HAP-1 (cell line): ENCODE data around the gene COL23A1.

Experiments used
- DNase-seq, 2 experiments: peaks; one replicate each; pipeline ENCODE4 v3.0.0-alpha.2; 2016 to 2020; ENCODE audit warnings: low spot score in 2 of 2
- H3K27me3 ChIP-seq: fragments of 250-450 bp; sonication (Bioruptor Pico); 2 replicates; pipeline ENCODE4 v1.5.1; 2020; ENCODE audit warnings: low read depth, mild to moderate bottlenecking, moderate library complexity
- H3K36me3 ChIP-seq: fragments of 250-450 bp; sonication (Bioruptor Pico); replicated peaks from 2 replicates; pipeline ENCODE4 v1.5.1; 2020; ENCODE audit warnings: mild to moderate bottlenecking
- H3K4me1 ChIP-seq: fragments of 250-450 bp; sonication (Bioruptor Pico); 2 replicates; pipeline ENCODE4 v1.5.1; 2020; ENCODE audit warnings: mild to moderate bottlenecking
- H3K4me3 ChIP-seq: fragments of 250-450 bp; sonication (Bioruptor Pico); 2 replicates; pipeline ENCODE4 v1.5.1; 2020; ENCODE audit warnings: mild to moderate bottlenecking, moderate library complexity
- H3K9me3 ChIP-seq: fragments of 250-450 bp; sonication (Bioruptor Pico); 2 replicates; pipeline ENCODE4 v1.5.1; 2020; ENCODE audit warnings: mild to moderate bottlenecking, moderate library complexity
- in situ Hi-C: fragments of 300-500 bp; cut with MboI; formaldehyde crosslinking; loops from 3 replicates; pipeline ENCODE4 v1.14.3; 2020; ENCODE audit warnings: low sequenced_read_pairs, inconsistent platforms, mixed read lengths

Gene COL23A1

DNA sequence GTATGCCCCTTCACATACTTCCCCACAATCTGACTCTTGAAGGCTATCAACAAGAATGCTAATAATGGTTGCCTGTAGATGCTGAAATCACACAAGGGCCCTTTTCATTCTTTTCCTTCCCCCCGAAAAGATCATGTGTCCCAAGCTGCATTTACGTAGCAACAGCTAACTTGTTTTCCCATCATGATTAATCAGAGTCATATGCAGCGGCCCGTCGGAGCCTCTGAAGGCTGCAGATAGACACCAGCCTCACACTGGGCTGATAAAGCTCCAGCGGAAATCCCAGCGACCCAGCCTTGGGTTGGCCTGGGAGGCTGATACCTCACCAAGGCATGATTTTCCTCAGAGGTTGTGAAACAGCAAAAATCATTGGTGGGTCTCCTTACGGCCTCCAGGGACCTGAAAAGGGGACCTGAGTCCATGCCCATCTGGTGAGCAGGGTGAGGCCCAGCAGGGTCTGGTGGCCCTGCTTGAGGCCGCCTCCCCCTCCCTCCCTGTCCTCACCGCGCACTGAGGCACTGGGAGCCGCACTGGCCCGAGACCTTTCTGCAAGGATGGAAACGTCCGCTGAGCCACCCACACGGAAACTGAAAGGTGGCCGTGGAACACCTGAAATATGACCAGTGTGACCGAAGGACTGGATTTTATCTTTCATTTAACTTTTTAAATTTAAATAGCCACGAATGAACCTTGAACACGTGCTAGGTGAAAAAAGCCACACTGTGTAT, 243.4 kb downstream of the COL23A1 start:
- in situ Hi-C loops = no loop called here
- H3K4me1 ChIP-seq = no peaks in the 10 kb centered on the region
- H3K27me3 ChIP-seq = no peaks in the 10 kb centered on the region
- no peak overlapping the region for H3K4me3 ChIP-seq
- DNase-seq = no peak
- H3K36me3 ChIP-seq = no peaks in the 10 kb centered on the region
- H3K9me3 ChIP-seq = no peaks in the 10 kb centered on the region

DNA sequence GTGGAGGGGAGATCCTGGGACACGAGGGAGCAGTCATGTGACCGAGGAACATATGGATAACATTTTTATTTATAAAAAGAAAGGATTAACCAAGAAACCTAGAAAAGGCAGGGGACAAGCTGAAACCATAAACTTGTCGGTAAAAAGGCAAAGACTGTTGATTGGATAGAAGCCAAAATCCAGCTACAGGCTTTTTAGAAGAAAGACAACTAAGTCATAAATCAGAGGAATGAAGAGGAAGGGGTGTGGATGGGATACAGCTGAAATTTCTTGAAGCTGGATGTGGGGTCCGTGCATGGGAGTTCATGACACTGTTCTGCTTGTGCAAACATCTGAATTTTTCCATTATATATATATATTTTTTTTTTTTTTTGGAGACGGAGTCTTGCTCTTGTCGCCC, 246.9 kb downstream of the COL23A1 start:
- Histone ChIP-seq H3K36me3 (no peaks in the 10 kb centered on the region), H3K4me1 (no peaks in the 10 kb centered on the region), H3K9me3 (no peaks in the 10 kb centered on the region), H3K4me3 (no peak overlapping the region), H3K27me3 (peaks cover 6% of the 10 kb centered on the region; the same call in 1 of the 2 replicates)
- in situ Hi-C loops = no loop called here
- DNase-seq = no peak

DNA sequence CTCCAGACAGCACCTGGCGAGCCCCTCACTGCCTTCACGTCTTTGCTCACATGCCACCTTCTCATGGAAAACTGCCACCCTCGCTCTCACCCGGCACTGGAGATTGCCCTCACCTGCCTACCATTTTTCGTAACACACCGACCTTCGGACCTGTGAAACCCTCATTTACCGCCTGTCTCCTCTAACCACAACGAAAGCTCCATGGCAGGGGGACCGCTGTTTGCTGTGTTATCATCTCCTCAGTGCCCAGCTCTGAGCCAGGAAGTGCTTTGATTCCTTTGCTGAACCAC, 248.4 kb downstream of the COL23A1 start:
- in situ Hi-C loops = no loop called here
- Histone ChIP-seq H3K27me3 (peaks cover 8% of the 10 kb centered on the region; the same call in 1 of the 2 replicates), H3K4me3 (no peak overlapping the region)

GRCh38 chr5:178341091-178341850, 248.9 kb downstream of the COL23A1 start:
- Histone ChIP-seq H3K4me1 (no peaks in the 10 kb centered on the region), H3K27me3 (peaks cover 8% of the 10 kb centered on the region; the same call in 1 of the 2 replicates), H3K4me3 (no peak overlapping the region), H3K36me3 (no peaks in the 10 kb centered on the region), H3K9me3 (no peaks in the 10 kb centered on the region)
- DNase-seq = no peak
- in situ Hi-C loops = no loop called here

More for the DNA sequence above, 248.4 kb downstream of the COL23A1 start:
- H3K4me1 ChIP-seq = no peaks in the 10 kb centered on the region
- no peaks in the 10 kb centered on the region for H3K9me3 ChIP-seq
- DNase-seq = no peak
- no peaks in the 10 kb centered on the region for H3K36me3 ChIP-seq

DNA sequence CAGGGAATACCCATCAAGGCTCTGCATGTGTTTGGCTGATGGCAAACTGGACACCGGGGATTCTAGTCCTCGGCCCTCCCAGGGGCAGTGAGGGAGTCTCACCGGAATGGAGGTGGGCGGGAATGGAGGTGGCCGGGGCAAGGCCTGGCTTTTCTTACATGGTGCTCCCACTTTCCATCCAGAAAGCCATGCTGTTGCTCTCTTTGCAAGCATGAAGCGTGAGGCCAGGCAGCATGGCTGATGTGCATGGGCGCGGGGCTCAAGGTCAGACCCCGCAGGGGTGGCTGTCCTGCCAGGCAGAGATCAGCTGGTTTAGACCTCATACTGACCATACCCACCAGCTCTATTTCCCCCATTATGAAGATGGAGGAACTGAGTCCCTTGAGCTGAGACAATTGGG, 249.6 kb downstream of the COL23A1 start:
- DNase-seq = no peak
- Histone ChIP-seq H3K9me3 (no peaks in the 10 kb centered on the region), H3K4me1 (no peaks in the 10 kb centered on the region), H3K27me3 (peaks cover 13% of the 10 kb centered on the region), H3K36me3 (no peaks in the 10 kb centered on the region), H3K4me3 (no peak overlapping the region)
- in situ Hi-C loops = no loop called here

- no peak for DNase-seq
- peaks cover 14% of the 10 kb centered on the region for H3K27me3 ChIP-seq
- no peaks in the 10 kb centered on the region for H3K36me3 ChIP-seq
- H3K4me1 ChIP-seq = no peaks in the 10 kb centered on the region
- in situ Hi-C loops = no loop called here
- no peak overlapping the region for H3K4me3 ChIP-seq
- H3K9me3 ChIP-seq = no peaks in the 10 kb centered on the region
Observed at GRCh38 chr5:178340187-178340586, 250.0 kb downstream of the COL23A1 start.

DNA sequence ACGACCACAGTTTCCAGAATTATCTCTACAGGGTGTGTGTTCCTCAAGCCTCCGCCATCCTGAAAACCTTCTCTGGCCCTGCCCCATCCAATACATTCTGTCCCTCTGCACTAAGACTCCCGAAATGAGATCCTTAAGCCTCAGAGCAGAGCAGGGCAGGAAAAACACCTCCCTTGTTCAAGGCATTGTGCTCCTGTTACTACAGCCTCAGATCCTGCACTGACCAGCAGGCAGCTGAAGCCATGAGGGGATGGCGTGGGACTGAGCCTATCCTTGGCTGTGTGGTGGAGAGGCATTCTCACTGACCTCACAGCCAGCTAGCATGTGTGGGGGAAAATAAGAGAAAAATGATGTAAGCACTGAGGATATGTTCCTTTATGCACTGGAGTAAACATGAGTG, 250.9 kb downstream of the COL23A1 start:
- DNase-seq = no peak
- no peaks in the 10 kb centered on the region for H3K36me3 ChIP-seq
- in situ Hi-C loops = no loop called here
- no peak overlapping the region for H3K4me3 ChIP-seq
- H3K4me1 ChIP-seq = no peaks in the 10 kb centered on the region
- no peaks in the 10 kb centered on the region for H3K9me3 ChIP-seq
- H3K27me3 ChIP-seq = peaks cover 14% of the 10 kb centered on the region

GRCh38 chr5:178338750-178339144, 251.4 kb downstream of the COL23A1 start:
- Histone ChIP-seq H3K4me1 (no peaks in the 10 kb centered on the region), H3K27me3 (peaks cover 14% of the 10 kb centered on the region), H3K9me3 (no peaks in the 10 kb centered on the region), H3K4me3 (no peak overlapping the region), H3K36me3 (no peaks in the 10 kb centered on the region)
- no peak for DNase-seq
- in situ Hi-C loops = no loop called here

DNA sequence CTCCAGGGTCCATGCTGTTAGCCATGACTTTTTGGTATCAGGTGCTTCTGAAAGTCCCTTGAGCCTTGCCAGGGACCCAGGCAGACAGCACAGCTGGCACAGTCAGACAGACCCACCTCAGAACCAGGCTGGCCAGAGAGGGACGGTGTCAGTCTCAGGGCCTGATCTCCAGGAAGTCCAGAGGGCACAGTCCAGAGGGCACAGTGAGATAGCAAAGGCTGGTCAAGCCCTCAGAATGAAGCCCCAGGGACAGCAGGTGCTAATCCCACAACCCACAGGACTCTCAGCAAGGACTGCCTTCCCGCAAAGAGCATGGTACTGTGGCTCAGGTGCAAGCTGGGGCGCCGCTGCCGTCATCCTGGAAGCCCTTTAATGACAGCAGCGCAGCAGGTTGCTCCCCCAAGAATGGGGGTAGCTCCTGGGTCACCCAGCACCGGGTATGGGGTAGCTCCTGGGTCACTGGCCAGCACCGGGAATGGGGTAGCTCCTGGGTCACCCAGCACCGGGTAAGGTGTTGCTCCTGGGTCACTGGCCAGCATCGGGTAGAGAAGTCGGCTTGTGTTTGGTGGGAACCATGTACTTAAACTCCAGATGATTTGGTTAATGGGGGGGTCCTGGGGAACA, 252.0 kb downstream of the COL23A1 start:
- in situ Hi-C loops = no loop called here
- Histone ChIP-seq H3K4me3 (no peak overlapping the region), H3K9me3 (no peaks in the 10 kb centered on the region), H3K27me3 (peaks cover 14% of the 10 kb centered on the region), H3K36me3 (no peaks in the 10 kb centered on the region), H3K4me1 (no peaks in the 10 kb centered on the region)
- no peak for DNase-seq

GRCh38 chr5:178337334-178337741, 252.9 kb downstream of the COL23A1 start:
- no peak for DNase-seq
- Histone ChIP-seq H3K9me3 (no peaks in the 10 kb centered on the region), H3K4me3 (no peak overlapping the region), H3K4me1 (no peaks in the 10 kb centered on the region), H3K36me3 (no peaks in the 10 kb centered on the region), H3K27me3 (peaks cover 14% of the 10 kb centered on the region)
- in situ Hi-C loops = no loop called here

DNA sequence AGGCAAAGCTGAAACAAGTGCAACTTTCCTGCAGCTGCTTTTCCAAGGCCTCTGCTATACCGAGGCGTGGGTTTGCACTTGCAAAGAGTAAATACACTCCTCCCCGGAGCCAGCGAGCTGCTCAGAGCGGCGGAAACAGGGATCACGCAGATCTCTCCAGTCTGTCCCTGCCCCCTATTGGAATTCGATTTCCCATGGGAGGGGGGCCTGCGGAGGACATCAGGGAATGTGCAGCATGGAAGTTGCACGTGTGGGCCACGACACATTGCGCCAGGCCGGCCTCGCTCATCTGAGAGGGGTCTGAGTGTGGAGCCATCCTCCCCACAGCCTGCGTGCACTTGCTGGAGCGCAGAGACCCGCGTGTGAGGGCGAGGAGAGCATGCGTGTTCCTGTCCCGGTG, 253.3 kb downstream of the COL23A1 start:
- no peak for DNase-seq
- H3K27me3 ChIP-seq = peaks cover 14% of the 10 kb centered on the region

GRCh38 chr5:178335302-178336030, 254.7 kb downstream of the COL23A1 start:
- no peaks in the 10 kb centered on the region for H3K9me3 ChIP-seq
- in situ Hi-C loops = no loop called here
- peaks cover 14% of the 10 kb centered on the region for H3K27me3 ChIP-seq
- H3K4me3 ChIP-seq = no peak overlapping the region
- no peaks in the 10 kb centered on the region for H3K4me1 ChIP-seq
- no peak for DNase-seq
- H3K36me3 ChIP-seq = no peaks in the 10 kb centered on the region

More for the DNA sequence above, 253.3 kb downstream of the COL23A1 start:
- Histone ChIP-seq H3K4me3 (no peak overlapping the region), H3K4me1 (no peaks in the 10 kb centered on the region), H3K9me3 (no peaks in the 10 kb centered on the region), H3K36me3 (no peaks in the 10 kb centered on the region)
- in situ Hi-C loops = no loop called here

DNA sequence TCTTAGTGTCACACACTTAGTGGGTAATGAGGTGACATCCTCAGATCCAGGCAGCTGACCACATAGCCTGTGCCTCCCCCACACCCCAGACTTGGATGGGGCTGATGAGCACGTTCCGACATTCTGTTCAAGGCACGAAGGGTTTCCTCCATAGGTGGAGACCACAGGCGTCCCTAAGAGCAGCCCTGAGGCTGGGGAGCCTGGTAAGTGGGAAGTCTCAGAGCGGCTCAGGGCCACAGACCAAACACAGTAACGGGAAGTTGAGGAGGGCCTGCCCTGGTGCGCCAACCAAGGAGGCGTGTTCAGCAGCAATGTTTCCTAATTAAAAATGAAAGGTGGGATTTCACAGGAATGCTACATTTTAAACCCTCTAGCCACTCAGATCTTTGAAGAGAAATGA, 255.3 kb downstream of the COL23A1 start:
- H3K9me3 ChIP-seq = no peaks in the 10 kb centered on the region
- in situ Hi-C loops = no loop called here
- peaks cover 14% of the 10 kb centered on the region for H3K27me3 ChIP-seq
- H3K4me3 ChIP-seq = no peak overlapping the region
- DNase-seq = no peak
- H3K36me3 ChIP-seq = no peaks in the 10 kb centered on the region
- no peaks in the 10 kb centered on the region for H3K4me1 ChIP-seq
